Uterus (tissue), 4 donors: ENCODE results near the gene PSEN2. TPM values are rescaled to one million over a fixed set of nuclear protein-coding genes. Genes with fewer than 3 reads are reported as not detected.

Experiments used
- DNase-seq, 2 donors: peaks; one replicate each; pipeline ENCODE4 v3.0.0-alpha.2; 2019 to 2020
- H3K27ac ChIP-seq, 2 donors: fragments of 200-600 bp; sonication (generic); 1 replicate in 1 of 2; 2 replicates in 1 of 2; pipeline ENCODE4 v1.5.1; 2016 to 2018
- H3K27me3 ChIP-seq, 2 donors: fragments of 200-600 bp; sonication (generic); one replicate each; pipeline ENCODE4 v1.5.1; 2018 to 2019; ENCODE audit warnings: control low read depth in 1 of 2
- H3K36me3 ChIP-seq, 2 donors: fragments of 200-600 bp; sonication (generic); one replicate each; pipeline ENCODE4 v1.5.1; 2019; ENCODE audit warnings: control low read depth in 1 of 2
- H3K4me1 ChIP-seq, 2 donors: fragments of 200-600 bp; sonication (generic); one replicate each; pipeline ENCODE4 v1.5.1; 2018 to 2019; ENCODE audit warnings: control low read depth in 1 of 2
- H3K4me3 ChIP-seq, 2 donors: fragments of 200-600 bp; sonication (generic); 1 replicate in 1 of 2; 2 replicates in 1 of 2; pipeline ENCODE4 v1.5.1; 2018 to 2019; ENCODE audit warnings: mild to moderate bottlenecking in 1 of 2
- H3K9me3 ChIP-seq, 2 donors: fragments of 200-600 bp; sonication (generic); one replicate each; pipeline ENCODE4 v1.5.1; 2019; ENCODE audit warnings: control low read depth in 1 of 2
- POLR2A ChIP-seq, 2 donors: fragments of 450-650 bp; IDR thresholded peaks; one replicate each; pipeline ENCODE4 v1.6.1; 2016; ENCODE audit warnings: antibody characterized with exemption in 2 of 2, mild to moderate bottlenecking in 1 of 2, moderate library complexity in 1 of 2
- intact Hi-C: fragments of 100-400 bp; cut with DNase I; formaldehyde crosslinking; loops from one replicate; pipeline ENCODE4 v1.15.1; 2023; ENCODE audit warnings: low total_unique reads
- total RNA-seq, 4 donors: library from RNA; depleted of rRNA in 3 of 4; stranded (reverse); fragments of >200 nt in 3 of 4; gene quantifications; one replicate each; pipeline versions ENCODE4 v1.1.0 to v1.2.4, GENCODE V29; 2014 to 2023
- TF ChIP-seq, protein P1 (sequence below), 4 experiments: fragments of 200-600 bp in 2 of 4; fragments of 450-650 bp in 2 of 4; sonication (generic) in 2 of 4; IDR thresholded peaks; one replicate each; pipeline ENCODE4 v1.5.1; 2016 to 2019; ENCODE audit warnings: antibody characterized with exemption in 4 of 4, mild to moderate bottlenecking in 2 of 4, moderate library complexity in 1 of 4
- donor health status: DM: yes; HTN: yes; CAD: no.

Gene PSEN2
- total RNA-seq, 4 donors from 2014 or later = 12.8 to 80.9 (median 31.3) TPM

- Histone ChIP-seq H3K9me3 (no peaks in the 10 kb centered on the region), H3K4me1 (no peaks in the 10 kb centered on the region), H3K27me3 (no peaks in the 10 kb centered on the region), H3K27ac (no peak overlapping the region), H3K36me3 (no peaks in the 10 kb centered on the region), H3K4me3 (no peak overlapping the region)
- TF ChIP-seq POLR2A (IDR thresholded peaks at IDR 0.05) = no peak
- TF ChIP-seq, protein P1, sequence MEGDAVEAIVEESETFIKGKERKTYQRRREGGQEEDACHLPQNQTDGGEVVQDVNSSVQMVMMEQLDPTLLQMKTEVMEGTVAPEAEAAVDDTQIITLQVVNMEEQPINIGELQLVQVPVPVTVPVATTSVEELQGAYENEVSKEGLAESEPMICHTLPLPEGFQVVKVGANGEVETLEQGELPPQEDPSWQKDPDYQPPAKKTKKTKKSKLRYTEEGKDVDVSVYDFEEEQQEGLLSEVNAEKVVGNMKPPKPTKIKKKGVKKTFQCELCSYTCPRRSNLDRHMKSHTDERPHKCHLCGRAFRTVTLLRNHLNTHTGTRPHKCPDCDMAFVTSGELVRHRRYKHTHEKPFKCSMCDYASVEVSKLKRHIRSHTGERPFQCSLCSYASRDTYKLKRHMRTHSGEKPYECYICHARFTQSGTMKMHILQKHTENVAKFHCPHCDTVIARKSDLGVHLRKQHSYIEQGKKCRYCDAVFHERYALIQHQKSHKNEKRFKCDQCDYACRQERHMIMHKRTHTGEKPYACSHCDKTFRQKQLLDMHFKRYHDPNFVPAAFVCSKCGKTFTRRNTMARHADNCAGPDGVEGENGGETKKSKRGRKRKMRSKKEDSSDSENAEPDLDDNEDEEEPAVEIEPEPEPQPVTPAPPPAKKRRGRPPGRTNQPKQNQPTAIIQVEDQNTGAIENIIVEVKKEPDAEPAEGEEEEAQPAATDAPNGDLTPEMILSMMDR (IDR thresholded peaks at IDR 0.05) = no peak
- intact Hi-C loops = no loop called here
- no peak for DNase-seq
These were observed 10.2 kb downstream of the PSEN2 start for GRCh38 chr1:226880372-226881287.

DNA sequence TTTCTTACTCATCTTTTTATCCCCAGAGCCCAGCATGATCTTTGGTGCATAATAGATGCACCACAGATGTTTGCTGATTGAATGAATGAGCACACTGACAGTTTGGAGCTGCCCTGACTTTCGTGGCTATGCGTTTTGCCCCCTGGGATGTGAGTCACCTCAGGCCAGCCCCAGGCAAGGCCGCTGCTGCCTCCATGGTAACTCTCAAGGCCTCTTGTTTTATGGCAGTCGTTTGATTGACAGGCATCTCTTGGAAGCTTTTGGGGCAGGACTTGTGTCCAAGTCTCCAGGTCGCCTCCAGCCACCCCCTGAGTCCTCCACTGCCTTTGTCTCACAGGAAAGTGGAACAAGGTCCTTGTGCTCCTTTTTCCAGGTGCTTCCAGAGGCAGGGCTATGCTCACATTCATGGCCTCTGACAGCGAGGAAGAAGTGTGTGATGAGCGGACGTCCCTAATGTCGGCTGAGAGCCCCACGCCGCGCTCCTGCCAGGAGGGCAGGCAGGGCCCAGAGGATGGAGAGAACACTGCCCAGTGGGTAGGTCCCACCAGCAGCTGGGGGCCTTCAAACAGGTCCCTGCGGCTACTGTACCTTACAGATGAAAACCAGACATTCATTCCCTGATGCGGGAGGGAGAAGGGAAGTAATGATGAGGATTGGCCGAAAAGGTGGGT lies 11.2 kb downstream of the PSEN2 start:
- H3K27ac ChIP-seq = peak overlapping the region; percentile 47 to 48
- no peaks in the 10 kb centered on the region for H3K27me3 ChIP-seq
- H3K4me3 ChIP-seq = no peak overlapping the region
- TF ChIP-seq POLR2A (IDR thresholded peaks at IDR 0.05) = no peak
- TF ChIP-seq, protein P1 (IDR thresholded peaks at IDR 0.05) = no peak
- no peak for DNase-seq
- no peaks in the 10 kb centered on the region for H3K4me1 ChIP-seq
- no peaks in the 10 kb centered on the region for H3K36me3 ChIP-seq
- intact Hi-C loops = no loop called here
- H3K9me3 ChIP-seq = no peaks in the 10 kb centered on the region

DNA sequence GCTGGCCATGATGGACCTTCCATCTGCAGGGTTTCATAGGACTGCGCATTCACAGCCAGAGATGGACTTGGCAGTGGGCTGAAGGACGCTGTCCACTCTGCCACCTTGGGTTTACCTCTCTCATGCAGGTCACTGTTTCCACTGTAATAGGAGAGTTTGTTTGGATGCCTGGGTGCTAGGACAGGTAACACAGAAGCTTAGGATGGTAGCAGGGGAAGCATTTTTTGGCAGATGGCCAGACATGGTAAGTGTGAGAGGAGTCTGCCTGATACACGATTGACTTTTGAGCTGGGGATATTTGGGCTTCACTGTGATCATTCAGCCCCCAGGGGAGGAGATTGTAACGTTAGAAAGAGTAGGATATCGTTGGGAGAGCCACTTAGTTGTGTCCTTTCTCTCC lies 11.8 kb downstream of the PSEN2 start:
- H3K4me1 ChIP-seq = no peaks in the 10 kb centered on the region
- DNase-seq = no peak
- peak overlapping the region; percentile 47 to 48 for H3K27ac ChIP-seq
- no peak for TF ChIP-seq POLR2A (IDR thresholded peaks at IDR 0.05)
- TF ChIP-seq, protein P1 (IDR thresholded peaks at IDR 0.05) = no peak
- H3K27me3 ChIP-seq = no peaks in the 10 kb centered on the region
- H3K9me3 ChIP-seq = no peaks in the 10 kb centered on the region
- H3K36me3 ChIP-seq = no peaks in the 10 kb centered on the region
- intact Hi-C loops = no loop called here
- no peak overlapping the region for H3K4me3 ChIP-seq

- no peaks in the 10 kb centered on the region for H3K9me3 ChIP-seq
- H3K27ac ChIP-seq = peak overlapping the region; percentile 47 to 48
- DNase-seq = no peak
- no peaks in the 10 kb centered on the region for H3K36me3 ChIP-seq
- no peaks in the 10 kb centered on the region for H3K27me3 ChIP-seq
- no peak for TF ChIP-seq POLR2A (IDR thresholded peaks at IDR 0.05)
- TF ChIP-seq, protein P1 (IDR thresholded peaks at IDR 0.05) = no peak
- intact Hi-C loops = no loop called here
- H3K4me1 ChIP-seq = no peaks in the 10 kb centered on the region
- H3K4me3 ChIP-seq = peak overlapping the region in 1 of 2 donors; percentile 21
These were observed 12.4 kb downstream of the PSEN2 start for GRCh38 chr1:226882631-226883409.
